KOPT-K1 (cell line): Measurements from ENCODE around the gene KAT2B.

Source experiments
- H3K27ac ChIP-seq: fragments of 200-600 bp; sonication (generic); 2 replicates; pipeline ENCODE4 v1.5.1; 2016; ENCODE audit warnings: antibody characterized with exemption, mild to moderate bottlenecking, low read depth, low read length; ENCODE audit not compliant: poor library complexity, severe bottlenecking
- H3K36me3 ChIP-seq: fragments of 200-600 bp; sonication (generic); 2 replicates; pipeline ENCODE4 v1.5.1; 2017; ENCODE audit warnings: antibody characterized with exemption, mild to moderate bottlenecking, low read length, moderate library complexity; ENCODE audit not compliant: insufficient read depth
- H3K9me3 ChIP-seq: fragments of 200-600 bp; sonication (generic); 2 replicates; pipeline ENCODE4 v1.5.1; 2017; ENCODE audit warnings: antibody characterized with exemption, low read length, mild to moderate bottlenecking; ENCODE audit not compliant: insufficient read depth, poor library complexity, severe bottlenecking

The KAT2B gene

GRCh38 chr3:20052851-20053250, 12.6 kb downstream of the KAT2B start:
- Histone ChIP-seq H3K9me3 (no peaks in the 10 kb centered on the region), H3K27ac (no peak overlapping the region), H3K36me3 (no peaks in the 10 kb centered on the region)

- Histone ChIP-seq H3K36me3 (no peaks in the 10 kb centered on the region), H3K27ac (peak overlapping the region; percentile 44), H3K9me3 (no peaks in the 10 kb centered on the region)
Measured at GRCh38 chr3:20054549-20054987, 14.3 kb downstream of the KAT2B start.

GRCh38 chr3:20055020-20055775, 15.0 kb downstream of the KAT2B start:
- Histone ChIP-seq H3K9me3 (no peaks in the 10 kb centered on the region), H3K36me3 (no peaks in the 10 kb centered on the region), H3K27ac (peak overlapping the region; percentile 44)

- no peaks in the 10 kb centered on the region for H3K36me3 ChIP-seq
- H3K9me3 ChIP-seq = no peaks in the 10 kb centered on the region
- peak overlapping the region; percentile 44 for H3K27ac ChIP-seq
Measured at GRCh38 chr3:20055842-20056241, 15.6 kb downstream of the KAT2B start.

- Histone ChIP-seq H3K9me3 (no peaks in the 10 kb centered on the region), H3K27ac (no peak overlapping the region), H3K36me3 (no peaks in the 10 kb centered on the region)
Measured at GRCh38 chr3:20056725-20057611, 16.7 kb downstream of the KAT2B start.

- Histone ChIP-seq H3K36me3 (no peaks in the 10 kb centered on the region), H3K27ac (no peak overlapping the region), H3K9me3 (no peaks in the 10 kb centered on the region)
Measured at GRCh38 chr3:20057612-20058180, 17.4 kb downstream of the KAT2B start.

- H3K9me3 ChIP-seq = no peaks in the 10 kb centered on the region
- no peak overlapping the region for H3K27ac ChIP-seq
- no peaks in the 10 kb centered on the region for H3K36me3 ChIP-seq
Measured at GRCh38 chr3:20059929-20060328, 19.7 kb downstream of the KAT2B start.

GRCh38 chr3:20060974-20061685, 20.9 kb downstream of the KAT2B start:
- no peak overlapping the region for H3K27ac ChIP-seq

GRCh38 chr3:20062996-20063395, 22.8 kb downstream of the KAT2B start:
- Histone ChIP-seq H3K27ac (no peak overlapping the region), H3K9me3 (no peaks in the 10 kb centered on the region)

More at GRCh38 chr3:20060974-20061685, 20.9 kb downstream of the KAT2B start:
- no peaks in the 10 kb centered on the region for H3K36me3 ChIP-seq
- no peaks in the 10 kb centered on the region for H3K9me3 ChIP-seq

GRCh38 chr3:20064387-20064786, 24.1 kb downstream of the KAT2B start:
- no peaks in the 10 kb centered on the region for H3K36me3 ChIP-seq
- no peak overlapping the region for H3K27ac ChIP-seq
- H3K9me3 ChIP-seq = no peaks in the 10 kb centered on the region

More at GRCh38 chr3:20062996-20063395, 22.8 kb downstream of the KAT2B start:
- H3K36me3 ChIP-seq = no peaks in the 10 kb centered on the region

- Histone ChIP-seq H3K36me3 (no peaks in the 10 kb centered on the region), H3K9me3 (no peaks in the 10 kb centered on the region), H3K27ac (no peak overlapping the region)
Measured at GRCh38 chr3:20064796-20065564, 24.7 kb downstream of the KAT2B start.

GRCh38 chr3:20066079-20066478, 25.8 kb downstream of the KAT2B start:
- H3K36me3 ChIP-seq = no peaks in the 10 kb centered on the region
- H3K9me3 ChIP-seq = no peaks in the 10 kb centered on the region
- H3K27ac ChIP-seq = no peak overlapping the region

GRCh38 chr3:20066850-20067617, 26.8 kb downstream of the KAT2B start:
- no peak overlapping the region for H3K27ac ChIP-seq
- no peaks in the 10 kb centered on the region for H3K9me3 ChIP-seq
- no peaks in the 10 kb centered on the region for H3K36me3 ChIP-seq
